NCI-H1092 treated with DMSO at 0.1 percent for 48 hours (cell line): ENCODE results near the gene UNC79.

Experiments used
- DNase-seq: peaks from one replicate; lab custom pipeline; 2025; lab: John Stamatoyannopoulos, UW

UNC79 gene

DNA sequence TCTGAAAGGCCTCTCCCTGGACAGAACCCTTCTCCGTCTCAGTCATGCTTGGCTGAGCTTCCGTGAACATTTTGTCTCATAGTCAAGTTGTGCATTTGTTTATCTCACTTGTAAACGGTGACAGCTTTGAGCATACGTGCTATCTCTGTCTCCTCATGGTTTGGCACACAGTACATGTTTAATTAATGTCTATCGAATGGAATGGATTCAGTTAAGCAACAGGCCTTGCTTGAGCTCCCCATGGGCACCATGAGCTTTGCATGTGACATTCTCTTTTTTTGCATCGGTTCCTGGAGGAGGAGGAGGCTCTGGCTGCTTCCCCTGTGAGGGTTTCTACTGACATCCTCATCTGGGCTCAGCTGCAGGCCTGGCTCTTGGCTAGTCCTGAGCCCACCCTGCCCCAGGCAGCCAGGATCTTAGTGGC, 277.6 kb downstream of the UNC79 start:
- no peak for DNase-seq

DNA sequence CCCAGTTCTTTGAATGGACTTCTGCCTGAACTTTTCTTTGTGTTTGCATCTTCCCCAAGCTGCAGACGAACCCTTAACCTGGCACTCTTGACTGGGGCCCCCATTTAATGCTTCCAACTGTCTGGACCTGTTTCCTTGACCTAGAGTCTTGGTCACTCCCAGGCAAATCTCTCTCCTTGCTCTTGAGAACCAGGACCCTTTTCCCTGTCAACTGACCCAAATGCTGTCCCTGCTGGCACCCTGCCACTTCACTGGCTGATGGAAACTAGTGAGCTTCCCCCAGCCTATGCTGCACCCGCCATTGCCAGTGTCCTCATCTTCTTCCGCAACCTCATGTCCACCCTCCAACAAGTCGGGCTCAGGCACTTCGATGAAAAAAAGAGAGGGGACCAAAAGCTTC, 278.1 kb downstream of the UNC79 start:
- DNase-seq: no peak

DNA sequence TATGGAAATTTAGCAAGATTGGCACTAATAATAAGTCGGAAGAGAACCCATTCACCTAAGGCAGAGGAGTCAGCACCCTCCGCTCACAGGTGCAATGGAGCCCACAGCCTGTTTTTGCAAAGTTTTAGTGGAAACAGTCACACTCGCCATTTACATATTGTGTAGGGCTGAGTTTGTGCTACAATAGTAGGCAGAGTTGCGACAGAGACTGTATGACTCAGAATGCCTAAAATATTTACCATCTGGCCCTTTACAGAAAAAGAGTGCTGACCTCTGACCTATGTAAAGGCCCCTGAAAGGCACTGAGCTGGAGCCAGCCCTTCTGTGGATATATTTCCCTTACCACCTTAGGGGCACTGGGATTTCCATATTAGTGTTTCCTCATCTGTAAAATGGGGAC, 278.5 kb downstream of the UNC79 start:
- DNase-seq: no peak

DNA sequence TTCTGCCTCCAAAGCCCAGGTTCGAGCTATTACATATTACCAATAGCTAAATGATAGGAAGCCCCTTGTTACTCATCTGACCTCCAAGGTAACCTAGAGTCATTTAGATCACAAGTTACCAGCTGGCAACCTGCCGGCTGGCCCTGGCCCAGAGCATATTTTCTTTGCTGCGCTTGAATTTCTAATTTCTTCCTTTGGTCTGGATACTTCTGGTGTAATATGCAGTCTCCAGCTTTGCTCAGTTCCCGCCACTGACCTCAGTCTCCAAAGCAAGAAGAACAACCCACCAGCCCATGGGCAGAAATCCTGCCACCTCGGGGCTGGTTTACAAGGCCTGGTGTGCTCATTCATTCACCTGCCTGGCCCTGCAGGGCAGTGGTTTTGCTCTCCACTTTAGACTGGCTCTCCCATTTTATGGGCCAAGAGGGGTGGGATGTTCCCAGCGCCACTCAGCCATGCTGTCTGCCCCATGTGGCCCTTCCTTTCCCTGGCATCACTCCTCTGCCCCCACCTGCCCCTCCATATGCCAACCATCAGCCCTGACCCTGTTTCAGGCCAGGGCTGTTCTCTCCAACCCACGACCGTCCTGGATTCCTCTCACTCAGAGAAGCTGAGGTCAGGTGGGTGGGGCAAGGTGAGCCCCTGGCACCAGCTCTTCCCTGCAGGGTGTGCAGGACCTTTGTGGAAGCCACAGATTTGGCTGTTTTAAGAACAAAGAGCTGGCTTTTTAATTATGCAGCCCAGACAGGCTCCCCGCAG, 281.5 kb downstream of the UNC79 start:
- DNase-seq: no peak

DNA sequence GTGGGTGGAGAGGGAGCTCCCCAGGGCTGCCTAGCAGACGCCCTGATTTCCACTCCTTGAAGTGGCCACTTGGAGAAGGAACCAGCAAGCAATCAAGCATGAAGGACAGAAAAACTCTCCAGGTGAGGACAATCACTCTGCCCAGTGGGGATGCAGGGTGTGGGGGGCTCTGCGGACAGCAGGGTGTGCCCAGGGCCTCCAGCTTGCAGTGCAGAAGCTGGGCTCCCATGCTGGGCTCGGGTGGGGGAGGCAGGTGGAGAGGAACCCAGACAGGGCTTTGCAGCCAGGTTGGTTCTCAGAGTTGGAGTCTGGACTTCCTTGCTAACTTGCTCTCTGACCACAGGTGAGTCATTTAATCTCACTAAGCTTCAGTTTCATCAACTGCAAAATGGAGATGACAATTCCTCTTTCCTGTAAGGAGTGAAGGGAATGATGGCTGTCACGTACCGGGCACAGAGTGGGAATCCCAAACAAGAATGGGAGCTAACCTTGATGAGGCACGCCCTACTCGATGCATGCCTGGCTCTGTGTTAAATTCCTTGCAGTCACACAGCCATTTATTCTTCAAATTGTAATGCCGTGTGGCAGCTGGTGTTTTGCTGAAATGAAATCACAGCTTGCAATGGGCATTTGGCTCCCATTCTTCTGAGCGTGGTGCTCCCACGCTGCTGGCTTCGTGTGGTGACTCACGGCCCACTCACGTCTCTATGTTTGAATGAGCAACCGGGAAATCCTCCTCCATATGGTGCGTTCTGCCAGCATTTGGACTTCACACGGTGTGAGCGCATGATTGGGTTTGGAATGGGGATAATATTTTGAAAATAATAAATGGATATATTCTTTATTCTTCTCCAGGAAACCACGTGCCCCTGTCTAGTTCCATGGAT, 282.3 kb downstream of the UNC79 start:
- no peak for DNase-seq

DNA sequence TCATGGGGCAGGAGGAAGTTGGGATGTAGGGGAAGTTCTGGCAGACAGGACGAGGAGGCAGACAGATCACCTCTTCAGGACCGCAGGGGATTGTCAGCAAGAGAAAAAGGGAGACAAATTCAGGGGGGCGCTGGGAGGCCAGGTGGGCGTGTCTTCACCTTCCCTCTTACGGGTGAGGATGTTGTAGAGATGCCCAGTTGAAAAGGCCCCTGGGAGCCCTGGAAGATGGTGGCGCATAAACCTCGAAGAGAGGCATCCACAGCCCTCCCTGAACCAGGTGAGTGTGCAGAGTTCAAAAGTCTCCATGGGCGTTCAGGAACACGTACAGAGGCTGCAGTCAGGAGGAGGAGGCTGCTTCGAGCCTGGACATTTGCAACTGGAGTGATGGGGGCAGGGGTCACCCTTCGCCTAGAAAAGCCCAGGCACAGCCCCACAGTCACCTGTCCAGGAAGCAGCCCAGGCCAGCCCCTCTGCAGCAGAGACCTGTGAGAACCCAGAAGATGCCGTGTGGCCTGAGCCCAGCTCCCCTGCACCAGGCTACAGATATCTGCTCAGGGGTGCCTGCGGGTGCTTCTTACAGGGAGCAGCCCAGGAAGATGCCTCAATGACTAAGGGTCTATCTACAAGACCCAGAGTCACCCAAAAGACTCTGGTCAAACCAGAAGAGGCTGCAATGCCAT, 283.1 kb downstream of the UNC79 start:
- no peak for DNase-seq

DNA sequence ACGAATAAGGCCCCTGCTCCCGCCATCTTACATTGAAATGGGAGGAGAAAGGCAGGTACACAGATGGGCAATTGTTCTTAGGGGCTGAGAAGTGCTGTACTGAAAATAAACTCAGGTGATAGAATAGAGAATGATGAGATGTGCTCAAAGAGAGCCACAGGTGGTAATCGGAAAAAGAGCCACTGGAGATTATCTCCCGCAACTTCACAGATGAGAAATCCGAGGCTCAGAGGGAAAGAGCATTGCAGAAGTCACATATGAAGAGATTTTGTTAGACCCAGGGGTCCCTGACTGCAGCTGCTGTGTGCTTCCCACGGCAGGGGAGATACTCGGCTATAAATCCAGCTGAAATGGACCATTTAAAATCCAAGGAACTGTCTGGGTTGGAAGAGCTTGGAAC, 283.9 kb downstream of the UNC79 start:
- no peak for DNase-seq

DNA sequence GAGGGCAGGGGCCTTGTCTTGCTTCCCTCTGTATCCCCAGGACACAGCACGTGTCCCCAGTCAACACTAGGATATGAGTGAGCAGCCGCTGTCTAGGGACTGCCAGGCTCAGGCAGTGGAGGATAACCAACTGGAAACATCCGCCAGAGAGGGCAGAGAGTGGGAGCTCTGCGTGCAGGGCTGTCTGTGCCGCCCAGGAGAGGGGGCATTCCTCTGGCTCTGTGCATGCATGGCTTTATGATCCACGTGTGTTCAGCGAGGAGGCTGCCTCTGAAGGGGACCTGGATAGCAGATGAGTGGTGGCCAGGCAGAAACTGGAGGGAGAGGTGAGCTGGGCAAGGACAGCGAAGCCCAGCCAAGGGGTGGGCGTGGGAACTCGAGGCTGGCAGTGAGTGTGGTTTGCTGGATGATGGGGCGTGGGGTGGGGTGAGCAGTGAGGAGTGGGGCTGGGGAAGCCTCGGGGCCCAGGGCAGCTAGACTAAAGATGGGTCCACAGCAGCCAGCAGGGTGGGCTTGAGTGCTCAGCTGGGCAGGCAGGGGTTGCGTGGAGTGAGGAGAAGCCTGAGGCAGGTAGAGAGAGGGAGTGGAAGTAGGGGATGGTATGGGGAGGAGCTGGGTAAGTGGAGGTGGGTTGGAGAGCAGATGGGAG, 284.7 kb downstream of the UNC79 start:
- no peak for DNase-seq

DNA sequence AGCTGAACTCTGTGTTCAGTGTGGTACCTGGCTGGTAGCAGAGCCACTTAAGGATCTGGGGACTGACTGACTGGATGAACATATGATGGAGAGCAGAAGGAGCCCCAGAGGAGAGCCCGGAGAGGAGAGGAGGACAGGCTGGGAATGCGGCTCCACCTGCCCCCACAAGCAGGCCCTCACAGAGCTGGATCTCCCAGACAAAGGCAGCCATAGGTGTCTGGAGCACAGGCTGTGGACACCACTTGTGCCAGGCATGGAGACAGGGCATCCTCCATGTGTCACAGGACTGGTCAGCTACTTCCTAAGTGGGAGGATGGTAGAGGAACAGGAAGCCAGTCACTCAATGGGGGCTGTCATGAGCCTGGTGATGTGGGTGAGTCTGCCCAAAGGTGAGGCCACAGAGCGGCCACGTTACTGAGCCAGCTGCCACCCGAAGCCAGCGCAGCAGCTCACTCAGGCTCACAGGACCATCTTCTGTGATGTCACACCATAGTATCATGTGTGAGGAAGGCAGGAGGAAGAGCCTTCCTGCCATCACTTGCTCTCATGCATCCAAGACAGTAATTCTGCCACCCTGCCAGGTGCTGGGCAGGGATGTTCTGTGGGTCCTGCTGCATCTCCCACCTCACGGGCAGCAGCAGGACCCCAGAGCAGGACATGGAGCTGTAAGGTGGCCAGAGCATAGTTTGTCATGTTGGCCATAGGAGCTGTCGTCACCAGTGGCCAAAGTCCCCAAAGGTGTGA, 285.4 kb downstream of the UNC79 start:
- no peak for DNase-seq

DNA sequence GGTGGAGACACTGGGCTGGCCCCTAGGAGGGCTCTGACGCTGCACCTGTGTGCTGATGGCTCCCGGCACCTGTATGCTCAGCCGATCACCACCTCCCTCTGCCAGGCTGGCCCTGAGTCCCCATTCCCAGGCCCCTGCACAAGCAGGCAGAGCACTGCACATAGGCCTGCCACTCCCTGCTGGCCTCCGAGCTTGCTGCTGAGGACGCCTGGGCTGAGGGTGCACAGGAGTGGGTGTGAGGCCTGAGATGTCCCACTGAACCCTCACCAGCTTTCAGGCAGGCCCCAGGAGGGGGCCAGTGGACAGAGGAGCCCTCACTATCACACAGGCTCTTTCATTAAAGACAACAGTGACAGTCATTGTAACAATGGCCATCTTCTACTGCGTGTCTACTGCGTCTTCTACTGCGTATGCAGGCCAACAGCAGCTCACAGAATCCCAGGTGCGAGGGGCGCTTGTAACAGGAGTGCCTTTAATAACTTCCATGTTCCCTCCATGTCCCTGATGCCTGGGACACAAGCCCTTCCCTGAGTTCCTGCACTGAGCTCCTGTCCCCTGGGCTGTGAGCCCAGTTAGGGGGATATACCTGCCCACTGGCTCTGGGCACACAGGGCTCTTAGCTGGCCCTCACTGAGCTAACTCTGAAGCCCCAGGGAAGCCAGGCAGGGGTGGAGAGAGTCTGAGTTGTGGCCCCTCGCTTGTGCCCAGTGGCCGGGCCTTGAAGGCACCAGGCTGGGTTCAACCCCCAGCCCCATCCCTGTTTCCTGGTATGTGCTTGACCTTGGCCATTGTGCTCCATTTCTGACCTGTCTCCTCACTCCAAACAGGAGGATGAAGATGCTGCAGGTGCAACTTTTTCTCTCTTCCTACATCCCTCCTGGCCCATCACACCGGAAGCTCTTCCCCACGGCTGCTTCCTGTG, 286.3 kb downstream of the UNC79 start:
- DNase-seq: no peak

DNA sequence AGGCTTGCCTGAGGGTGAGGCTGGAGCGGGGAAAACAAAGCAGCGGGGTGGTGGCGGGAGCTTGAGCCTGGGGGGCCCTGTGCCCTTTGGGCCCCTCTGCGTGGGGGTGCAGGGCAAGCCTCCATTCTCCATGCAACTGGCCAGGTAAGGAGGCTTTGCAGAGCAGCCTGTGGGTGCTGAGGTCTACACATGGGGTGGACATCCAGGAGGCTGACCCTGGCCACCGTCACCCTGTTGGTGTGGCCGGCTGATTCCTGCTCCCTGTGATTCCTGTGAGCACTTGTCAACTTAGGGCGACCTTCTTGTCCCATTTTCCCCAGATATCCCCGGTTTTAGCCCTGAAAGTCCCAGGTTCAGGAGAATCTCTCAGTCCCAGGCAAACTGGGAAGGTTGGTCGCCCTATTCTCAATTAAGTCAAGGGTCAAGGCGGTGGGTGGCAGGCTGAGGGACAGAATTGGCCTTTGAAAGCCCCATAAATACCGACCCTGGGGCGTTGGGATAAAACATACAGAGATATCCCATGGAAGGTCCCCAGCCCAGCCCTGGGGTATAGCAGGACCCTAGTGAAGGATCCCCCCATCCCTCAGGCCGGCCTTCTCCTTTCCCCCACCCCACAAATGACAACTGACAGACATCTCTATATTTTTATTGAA, 287.1 kb downstream of the UNC79 start:
- DNase-seq: no peak

DNA sequence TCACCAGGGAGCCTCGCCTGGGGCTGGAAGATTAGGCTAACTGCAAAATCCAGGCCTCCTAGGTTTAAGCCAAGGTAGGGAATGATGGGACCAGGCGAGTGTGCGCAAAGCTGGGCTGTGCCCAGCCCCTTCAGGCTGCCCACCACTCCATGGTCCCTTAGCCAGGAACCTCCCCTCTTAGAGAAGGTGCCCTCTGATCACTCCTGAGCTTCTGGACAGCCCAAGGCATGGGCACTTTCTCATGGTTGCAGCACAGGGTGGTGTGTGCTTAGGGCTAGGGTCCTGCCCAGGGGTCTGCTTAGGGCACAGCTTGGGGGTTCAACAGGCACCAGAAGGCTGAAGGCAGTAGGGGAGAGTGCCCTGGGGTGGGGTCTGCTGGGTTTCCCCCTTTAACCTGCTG, 288.5 kb downstream of the UNC79 start:
- DNase-seq: no peak

DNA sequence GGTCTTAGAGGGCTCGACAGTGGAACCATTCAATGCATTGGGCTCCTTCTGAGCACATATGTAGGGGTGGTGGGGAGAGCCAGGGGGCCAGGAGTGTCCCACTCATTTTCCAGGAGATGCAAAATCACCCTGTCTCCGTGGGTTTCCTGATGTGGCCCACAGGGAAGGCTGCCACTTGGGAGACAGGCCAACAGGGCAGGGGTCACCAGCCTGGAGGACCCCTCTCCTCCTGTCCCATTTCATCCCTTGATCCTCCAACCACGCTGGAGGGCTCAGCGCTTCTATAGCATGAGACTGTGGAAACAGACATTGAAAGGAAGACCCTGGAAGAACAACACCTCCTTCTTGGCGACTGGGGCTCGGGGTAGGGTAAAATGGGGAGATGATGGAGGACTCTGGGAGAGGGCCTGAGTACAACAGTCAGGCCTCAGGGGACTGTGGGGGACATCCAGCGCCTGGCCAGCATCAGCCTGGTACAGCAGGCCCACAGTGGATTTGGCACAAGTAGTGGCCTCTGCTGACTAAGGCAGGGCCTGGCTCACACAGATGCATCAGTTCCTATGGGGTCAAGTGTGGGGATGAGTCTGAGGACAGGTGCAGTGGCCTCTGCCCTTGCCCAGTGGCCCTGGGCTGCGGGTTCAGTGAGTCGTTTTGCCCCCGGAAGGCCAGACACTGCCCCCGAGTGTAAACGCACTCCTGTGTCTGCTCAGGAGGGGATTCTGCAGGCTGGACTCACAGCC, 289.5 kb downstream of the UNC79 start:
- DNase-seq: no peak

DNA sequence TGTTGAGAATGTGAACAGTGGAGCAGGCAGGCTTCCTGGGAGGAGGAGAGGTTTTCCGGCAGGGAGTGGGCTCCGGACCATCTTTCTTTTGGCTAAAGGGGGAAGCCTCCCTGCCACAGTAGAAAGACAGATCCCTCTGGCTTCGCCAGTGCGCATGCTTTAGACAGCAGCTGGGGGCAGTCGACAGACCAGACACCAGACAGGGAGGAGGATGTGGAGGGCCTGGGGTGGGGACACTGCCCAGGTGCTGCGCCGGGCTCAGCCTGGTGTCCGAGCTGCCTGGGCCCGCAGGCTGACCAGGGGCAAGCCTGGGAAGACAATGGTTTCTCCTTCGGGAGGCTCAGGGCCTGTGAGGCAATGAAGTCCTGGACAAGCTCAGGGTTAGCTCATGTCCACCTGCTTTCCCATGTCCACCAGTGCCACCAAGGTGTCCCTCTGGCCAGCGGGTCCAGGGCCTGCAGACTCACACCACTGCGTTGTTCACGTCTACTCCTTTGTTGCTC, 290.3 kb downstream of the UNC79 start:
- DNase-seq: no peak

DNA sequence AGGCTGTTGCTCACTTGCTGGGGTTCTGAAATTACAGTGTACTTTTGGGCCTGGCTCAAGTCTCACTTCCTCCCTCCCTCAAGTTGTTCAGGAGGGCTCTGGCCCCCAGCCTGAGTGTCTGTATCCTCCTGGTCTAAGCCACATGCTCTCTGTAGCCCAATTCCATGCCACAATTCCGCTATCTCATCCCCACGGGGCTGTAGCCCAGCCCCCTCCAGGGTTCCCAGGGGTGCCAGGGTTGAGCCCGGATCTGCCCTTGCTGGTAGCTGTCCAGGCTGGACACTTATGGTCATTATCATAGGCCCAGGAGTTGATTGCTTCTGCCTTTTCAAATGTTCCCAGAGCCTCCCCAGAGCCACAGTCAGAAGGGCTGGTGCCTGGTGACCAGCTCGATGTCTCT, 292.3 kb downstream of the UNC79 start:
- no peak for DNase-seq

DNA sequence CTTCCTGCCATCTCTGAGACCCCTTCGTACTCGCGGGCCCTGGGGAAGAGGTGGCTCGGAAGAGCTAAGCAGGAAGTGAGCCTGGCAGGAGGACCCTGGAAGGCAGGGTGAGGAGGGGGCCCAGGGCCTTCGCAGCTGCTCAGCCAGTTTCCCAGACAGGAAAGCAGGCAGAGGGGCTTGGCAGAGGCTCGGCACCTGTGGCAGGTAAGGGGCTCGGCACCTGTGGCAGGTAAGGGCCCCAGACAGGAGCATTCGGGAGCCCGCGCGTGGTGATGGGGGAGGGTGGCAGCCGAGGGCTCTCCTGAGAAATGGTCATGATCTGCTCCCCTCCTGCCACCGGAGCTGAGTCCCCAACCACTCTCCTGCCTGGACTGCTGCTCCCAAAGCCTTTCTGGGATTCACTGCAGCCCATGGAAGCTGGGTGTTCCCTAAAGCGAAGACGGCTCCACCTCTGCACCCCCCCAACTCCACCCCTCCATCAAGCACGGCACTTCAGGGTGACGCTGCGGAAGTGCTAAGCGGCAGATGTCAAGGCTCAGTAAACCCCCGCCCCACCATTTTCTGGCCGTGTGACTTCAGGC, 294.4 kb downstream of the UNC79 start:
- DNase-seq: no peak

DNA sequence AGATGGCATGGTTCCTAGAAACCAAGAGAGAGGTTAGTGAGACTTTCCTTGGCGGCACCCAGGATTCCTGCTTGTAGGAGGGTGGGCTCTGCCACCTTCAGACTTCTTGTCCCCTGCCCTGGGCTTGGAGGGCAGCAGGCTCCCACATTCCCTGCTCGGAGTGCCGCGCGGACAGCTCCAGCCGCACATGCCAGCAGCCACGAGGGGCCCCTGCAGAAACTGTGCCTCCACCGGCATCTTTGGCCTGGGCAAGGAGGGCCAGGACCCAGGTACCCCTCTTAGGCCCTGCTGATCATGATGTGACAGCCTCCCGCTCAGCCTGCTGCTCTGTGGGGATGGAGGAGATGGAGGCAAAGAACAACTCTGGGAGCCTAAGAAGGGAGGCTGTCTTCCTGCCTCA, 295.3 kb downstream of the UNC79 start:
- DNase-seq: no peak

DNA sequence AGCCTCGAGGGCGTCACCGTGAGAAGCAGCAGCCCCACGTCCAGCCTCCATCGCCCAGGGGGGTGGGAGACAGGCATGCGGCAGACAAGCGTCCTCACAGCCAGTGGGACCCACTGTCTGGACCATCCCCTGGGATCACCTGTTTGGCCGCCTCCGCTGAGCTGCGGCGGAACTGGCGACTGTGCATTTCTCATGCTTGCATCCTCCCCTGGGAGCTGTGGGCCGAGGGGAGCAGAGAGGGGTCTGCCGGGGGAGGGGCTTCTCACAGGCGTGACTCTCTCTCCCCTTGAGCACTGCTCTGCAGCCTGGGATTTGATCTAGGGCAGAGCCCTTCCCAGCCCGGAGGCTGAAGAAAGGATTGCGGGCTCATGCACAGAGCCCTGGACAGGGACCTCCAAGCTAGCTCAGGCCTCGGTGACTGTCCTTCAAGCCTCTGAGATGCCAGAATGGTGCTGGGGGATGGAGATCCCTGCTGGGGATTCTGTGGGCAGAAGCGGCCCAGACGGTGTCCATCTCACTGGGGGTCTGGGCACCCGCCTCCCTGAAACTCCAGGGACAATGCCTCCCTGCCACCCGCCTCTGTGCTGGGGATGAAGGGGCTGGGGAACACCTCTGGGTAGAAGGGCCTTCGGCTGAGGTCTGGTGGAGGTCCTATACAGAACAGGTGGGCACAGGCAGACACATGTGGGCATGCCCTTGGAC, 296.5 kb downstream of the UNC79 start:
- no peak for DNase-seq
